IPS-20b (cell line): ENCODE results near the gene EREG.

Experiments
- H3K27ac ChIP-seq: one replicate; pipeline ENCODE4 v1.5.1; 2013; ENCODE audit warnings: low read length
- H3K27me3 ChIP-seq: 2 replicates; pipeline ENCODE4 v1.6.1; 2013; ENCODE audit warnings: mild to moderate bottlenecking, low read length, inconsistent platforms; ENCODE audit not compliant: insufficient read depth
- H3K36me3 ChIP-seq: 2 replicates; pipeline ENCODE4 v1.6.1; 2013; ENCODE audit warnings: low read depth, mild to moderate bottlenecking, inconsistent platforms, low read length, moderate library complexity; ENCODE audit not compliant: insufficient read depth
- H3K4me1 ChIP-seq: 2 replicates; pipeline ENCODE4 v1.6.1; 2013; ENCODE audit warnings: mild to moderate bottlenecking, control low read depth, inconsistent platforms, low read length, moderate library complexity; ENCODE audit not compliant: insufficient read depth
- H3K4me3 ChIP-seq: 2 replicates; pipeline ENCODE4 v1.5.1; 2013; ENCODE audit warnings: mild to moderate bottlenecking, low read length, inconsistent platforms
- H3K9ac ChIP-seq: 2 replicates; pipeline ENCODE4 v1.6.1; 2013; ENCODE audit warnings: low read depth, mild to moderate bottlenecking, inconsistent platforms, low read length, moderate library complexity
- H3K9me3 ChIP-seq: 2 replicates; pipeline ENCODE4 v1.6.1; 2013; ENCODE audit warnings: mild to moderate bottlenecking, low read depth, low read length, inconsistent platforms; ENCODE audit not compliant: insufficient read depth

The EREG gene

GRCh38 chr4:74433541-74434172 lies 68.7 kb downstream of the EREG start:
- H3K36me3 ChIP-seq, result no peaks in the 10 kb centered on the region
- no peak overlapping the region for H3K4me3 ChIP-seq
- H3K4me1 ChIP-seq, result no peaks in the 10 kb centered on the region; the same call in 1 of the 2 replicates

GRCh38 chr4:74435296-74435695 lies 70.4 kb downstream of the EREG start:
- H3K4me1 ChIP-seq, result no peaks in the 10 kb centered on the region
- H3K4me3 ChIP-seq, result no peak overlapping the region
- no peak overlapping the region for H3K27ac ChIP-seq
- H3K9me3 ChIP-seq, result no peaks in the 10 kb centered on the region
- H3K9ac ChIP-seq, result no peak overlapping the region
- H3K36me3 ChIP-seq, result no peaks in the 10 kb centered on the region
- H3K27me3 ChIP-seq, result no peaks in the 10 kb centered on the region

More at GRCh38 chr4:74433541-74434172, 68.7 kb downstream of the EREG start:
- Histone ChIP-seq H3K27ac (no peak overlapping the region), H3K9ac (no peak overlapping the region), H3K27me3 (no peaks in the 10 kb centered on the region), H3K9me3 (no peaks in the 10 kb centered on the region)

GRCh38 chr4:74437866-74438265 lies 72.9 kb downstream of the EREG start:
- H3K9ac ChIP-seq, result no peak overlapping the region
- H3K27ac ChIP-seq, result no peak overlapping the region
- H3K4me1 ChIP-seq, result no peaks in the 10 kb centered on the region
- H3K36me3 ChIP-seq, result no peaks in the 10 kb centered on the region
- no peak overlapping the region for H3K4me3 ChIP-seq
- H3K27me3 ChIP-seq, result no peaks in the 10 kb centered on the region
- H3K9me3 ChIP-seq, result no peaks in the 10 kb centered on the region
